GM03348 (cell line): ENCODE data around the gene ACAN.

Source experiments
- DNase-seq: peaks from one replicate; pipeline ENCODE4 v3.0.0; 2012; ENCODE audit warnings: low spot score

Gene ACAN

DNA sequence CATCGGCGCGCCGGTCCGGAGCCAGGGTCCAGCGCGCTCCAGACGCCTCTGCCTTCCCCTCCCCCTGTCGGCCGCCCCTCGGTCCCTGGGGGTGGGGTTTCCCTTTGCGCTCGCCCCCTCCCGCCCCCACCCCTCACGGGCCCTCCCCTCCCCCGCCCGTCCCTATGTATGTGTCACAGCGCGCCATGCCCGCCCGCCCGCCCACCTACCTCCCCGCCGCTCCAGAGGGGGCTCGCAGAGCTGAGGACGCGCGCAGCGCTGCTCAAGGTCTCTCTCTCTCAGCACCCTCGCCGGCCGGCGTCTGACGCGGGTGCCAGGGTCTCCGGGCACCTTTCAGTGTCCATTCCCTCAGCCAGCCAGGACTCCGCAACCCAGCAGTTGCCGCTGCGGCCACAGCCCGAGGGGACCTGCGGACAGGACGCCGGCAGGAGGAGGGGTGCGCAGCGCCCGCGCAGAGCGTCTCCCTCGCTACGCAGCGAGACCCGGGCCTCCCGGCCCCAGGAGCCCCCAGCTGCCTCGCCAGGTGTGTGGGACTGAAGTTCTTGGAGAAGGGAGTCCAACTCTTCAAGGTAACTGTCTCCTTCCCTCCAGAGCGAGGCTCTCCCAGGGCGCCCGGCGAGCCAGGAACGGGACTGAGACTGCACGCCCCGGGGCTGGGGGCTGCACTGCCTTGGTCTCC is at the start of gene ACAN:
Gene ACAN (plus strand): TSS at position 196 of the 679 bp plus-strand sequence. CDS start 32,771 bp downstream, outside the sequence.
- no peak for DNase-seq

DNA sequence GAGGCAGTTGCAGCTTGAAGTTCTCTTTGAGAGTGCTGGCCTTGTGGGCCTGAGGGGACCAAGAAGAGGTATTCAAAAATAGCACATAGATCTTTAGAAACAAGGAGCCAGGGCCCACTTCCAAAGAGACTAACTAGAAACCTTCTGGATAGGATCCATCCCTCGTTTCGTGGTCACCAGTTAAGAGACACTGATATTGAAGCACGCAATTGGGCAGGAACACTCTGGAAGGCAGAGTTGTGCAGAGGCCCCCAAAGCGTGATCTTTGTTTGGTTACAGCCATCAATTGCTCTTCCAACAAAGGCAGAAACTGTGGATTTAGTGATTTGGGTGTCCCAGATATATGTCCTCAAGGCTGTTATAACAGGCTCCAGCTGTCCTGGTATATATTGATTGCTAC is 46.7 kb upstream of the ACAN start:
- DNase-seq: no peak

DNA sequence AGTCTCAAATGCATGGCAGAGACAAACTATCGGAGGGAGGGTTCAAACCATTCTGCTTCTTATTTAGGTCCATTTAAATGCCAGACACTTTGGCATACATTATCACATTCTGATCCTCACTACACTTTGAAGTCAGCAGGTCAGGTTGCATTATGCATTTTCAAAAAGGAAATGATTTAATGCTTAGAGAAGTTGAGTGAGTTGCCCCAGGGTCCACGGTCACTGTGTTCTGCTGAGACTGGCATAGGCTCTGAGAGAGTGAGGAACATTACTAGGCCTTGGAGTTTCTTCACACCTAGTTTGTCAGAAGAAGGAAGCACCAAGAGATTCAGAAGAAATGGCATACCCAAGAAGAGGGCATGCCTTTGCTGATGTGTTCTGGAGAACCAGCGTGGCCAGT is 46.3 kb upstream of the ACAN start:
- DNase-seq: no peak

DNA sequence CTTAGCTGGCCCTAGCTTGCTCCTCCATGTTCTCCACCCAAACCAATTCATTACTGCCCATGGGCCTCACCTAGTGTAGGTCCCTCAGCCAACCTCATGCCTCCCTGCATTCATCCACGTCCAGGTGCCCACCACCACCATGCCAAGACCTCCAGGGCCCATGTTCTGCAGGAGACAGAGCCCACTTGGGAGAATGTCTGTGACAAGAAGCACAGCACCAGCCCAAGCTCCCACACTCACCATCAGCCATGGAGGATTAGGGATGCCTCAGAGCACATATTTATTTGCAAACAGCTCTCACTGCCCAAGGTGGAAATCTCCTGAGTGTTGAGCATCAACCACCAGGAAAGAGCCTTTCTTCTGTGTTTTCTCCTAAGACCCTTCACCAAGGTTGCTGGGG is 43.4 kb upstream of the ACAN start:
- DNase-seq: no peak

DNA sequence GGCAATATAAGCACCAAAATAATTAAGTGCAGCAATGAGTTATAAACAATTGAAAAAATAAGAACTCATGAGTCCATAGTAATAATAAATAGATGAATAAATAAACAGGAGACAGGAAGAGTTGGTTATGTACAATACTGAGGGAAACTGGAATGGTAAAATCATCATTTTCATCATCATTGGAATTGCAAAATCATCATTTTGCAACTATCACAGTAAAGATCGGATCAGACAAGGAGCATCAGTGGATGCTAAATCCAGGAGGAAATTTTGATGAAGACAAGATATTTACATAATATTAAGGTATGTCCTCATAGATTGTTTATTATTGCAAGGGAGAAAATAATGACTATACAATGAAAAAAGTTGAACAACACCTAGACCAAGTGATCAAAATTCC is 38.8 kb upstream of the ACAN start:
- DNase-seq: no peak

DNA sequence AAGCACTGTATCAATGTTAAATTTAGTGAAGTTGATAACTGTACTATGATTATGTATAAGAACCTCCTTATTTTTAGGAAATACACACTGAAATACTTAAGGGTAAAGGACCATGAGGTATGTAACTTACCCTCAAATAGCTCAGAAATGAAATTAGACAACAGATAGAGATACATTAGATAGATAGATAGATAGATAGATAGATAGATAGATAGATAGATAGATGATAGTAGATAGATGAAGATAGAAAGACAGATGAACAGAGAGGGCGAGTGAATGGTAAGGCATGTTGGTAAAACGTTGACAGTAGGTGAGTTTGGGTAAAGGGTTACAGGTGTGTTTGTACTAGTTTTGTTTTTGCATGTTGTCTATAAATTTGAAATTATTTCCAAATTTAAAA is 38.0 kb upstream of the ACAN start:
- no peak for DNase-seq

DNA sequence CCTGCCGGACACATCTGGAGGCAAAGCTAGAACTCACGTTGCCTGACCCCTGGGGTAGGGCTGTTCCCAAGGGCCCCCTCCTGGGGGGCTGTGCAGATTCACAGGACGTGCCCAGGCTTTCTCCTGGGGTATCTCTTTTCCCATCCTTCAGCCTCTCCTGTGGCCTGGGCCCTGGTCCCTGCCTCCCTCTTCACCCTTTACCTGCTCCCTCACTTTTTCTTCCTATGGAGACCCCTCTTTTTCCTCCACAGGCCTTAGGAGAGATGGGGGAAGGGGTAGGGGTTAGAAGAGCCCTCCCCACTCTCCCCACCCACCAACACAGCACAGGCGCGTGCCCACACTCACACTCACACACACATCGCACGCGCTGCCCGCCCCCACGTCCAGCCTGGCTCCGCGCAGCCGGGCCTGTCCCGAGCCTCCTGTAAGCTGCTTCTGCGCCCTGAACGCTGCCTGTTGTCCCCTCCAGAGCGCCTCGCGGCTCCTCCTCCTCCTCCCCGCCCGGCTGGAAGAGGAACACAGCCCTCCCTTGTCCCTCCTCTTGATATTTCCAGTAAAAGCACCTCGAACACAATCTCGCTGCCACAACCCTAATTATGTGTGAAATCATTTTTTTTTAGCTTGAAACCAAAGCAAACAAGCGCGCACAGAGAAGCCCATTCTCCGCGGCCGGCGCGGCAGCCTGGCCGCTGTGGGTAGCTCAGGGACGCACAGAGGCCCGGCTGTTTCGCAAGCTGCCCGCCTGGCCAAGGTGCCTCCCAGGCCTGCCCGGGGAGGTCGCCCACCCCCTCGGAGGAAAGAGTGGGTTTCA is 33.9 kb upstream of the ACAN start:
- peak; percentile 46 for DNase-seq

DNA sequence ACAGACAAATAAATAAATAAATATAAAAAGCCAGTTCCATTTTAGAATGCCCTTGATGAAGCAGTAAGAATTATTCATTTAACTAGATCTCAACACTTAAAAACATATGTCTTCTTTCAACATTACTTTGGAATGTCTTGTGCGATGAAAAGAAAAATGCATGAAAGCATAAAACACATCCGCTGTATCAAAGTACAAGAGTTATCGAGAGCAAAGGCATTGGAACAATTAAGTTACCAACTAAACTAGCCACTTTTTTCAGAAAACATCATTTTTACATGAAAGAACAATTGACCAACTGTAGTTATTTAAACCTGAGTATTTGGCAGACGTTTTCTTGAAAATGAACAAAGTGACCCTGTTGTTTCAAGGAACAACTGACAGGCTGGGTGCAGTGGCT is 27.5 kb upstream of the ACAN start:
- no peak for DNase-seq

DNA sequence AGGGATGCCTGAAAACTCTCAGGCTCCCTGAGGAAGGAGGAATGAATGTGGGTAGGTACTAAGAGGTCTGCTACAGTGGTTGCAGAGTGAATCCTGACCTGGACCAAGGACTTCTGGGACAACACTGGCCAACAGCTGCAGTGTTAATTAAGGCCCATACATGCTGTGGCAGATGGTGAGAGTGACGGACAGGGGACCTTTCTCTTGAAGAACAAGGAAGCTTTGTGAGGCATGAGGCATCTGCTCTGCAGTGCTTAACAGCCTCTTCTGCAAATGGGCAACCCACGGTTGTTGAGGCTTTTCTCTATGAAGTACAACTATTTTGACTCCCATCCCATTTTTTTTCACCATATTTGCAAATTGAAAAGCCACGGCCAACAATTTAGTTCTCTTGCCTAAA is 26.6 kb upstream of the ACAN start:
- DNase-seq: no peak

DNA sequence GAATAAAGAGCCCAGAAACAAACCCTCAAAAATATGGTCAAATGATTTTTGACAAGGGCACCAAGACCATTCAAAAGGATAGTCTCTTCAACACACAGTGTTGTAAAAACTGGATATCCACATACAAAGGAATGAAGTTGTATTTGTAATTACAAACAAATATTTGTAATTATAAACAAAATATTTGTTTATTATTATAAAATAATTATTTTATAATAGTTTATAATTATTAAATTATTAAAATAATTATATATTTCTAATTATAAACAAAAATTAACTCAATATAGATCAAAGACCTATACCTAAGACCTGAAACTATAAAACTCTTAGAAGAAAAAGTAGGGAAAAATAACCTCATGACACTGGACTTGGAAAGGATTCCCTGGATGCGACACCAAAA is 23.3 kb upstream of the ACAN start:
- no peak for DNase-seq

DNA sequence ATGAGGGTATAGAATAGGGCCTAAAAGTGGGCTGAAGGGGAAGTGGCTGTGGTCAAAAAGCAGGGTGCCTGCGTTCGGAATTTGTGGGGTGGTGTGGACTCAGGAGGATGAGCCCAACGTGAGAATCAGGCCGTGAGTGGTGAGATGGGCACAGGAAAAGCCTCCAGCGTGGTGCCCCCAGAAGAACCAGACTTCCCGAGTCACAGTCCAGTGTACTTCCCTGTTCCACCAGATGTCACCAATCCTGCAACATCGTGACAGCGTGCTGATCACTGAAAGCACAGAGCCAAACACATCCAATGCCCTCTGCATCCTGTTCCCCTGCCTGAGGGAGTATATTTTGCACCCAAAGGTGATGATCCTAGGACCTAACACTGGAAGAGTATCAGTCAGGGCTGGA is 20.8 kb upstream of the ACAN start:
- DNase-seq: no peak

DNA sequence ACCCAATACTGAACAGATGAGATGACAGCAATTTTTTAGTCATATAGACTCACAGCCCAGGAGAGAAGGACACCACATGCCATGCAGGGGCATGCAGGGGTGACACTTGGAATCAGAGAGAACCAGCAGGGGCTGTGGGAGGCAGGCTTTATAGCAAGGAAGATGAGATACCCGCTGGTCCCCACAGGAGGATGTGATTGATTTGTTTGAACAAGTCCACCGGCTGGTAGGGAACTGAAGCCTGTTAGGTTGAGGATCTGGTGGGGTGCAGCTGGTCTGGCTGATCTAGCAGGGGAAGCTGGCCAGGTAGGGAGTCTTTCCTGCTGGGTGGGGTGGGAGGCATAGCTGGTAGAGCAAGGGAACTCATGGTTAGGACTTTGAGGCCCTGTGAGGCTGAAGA is 18.0 kb upstream of the ACAN start:
- no peak for DNase-seq

DNA sequence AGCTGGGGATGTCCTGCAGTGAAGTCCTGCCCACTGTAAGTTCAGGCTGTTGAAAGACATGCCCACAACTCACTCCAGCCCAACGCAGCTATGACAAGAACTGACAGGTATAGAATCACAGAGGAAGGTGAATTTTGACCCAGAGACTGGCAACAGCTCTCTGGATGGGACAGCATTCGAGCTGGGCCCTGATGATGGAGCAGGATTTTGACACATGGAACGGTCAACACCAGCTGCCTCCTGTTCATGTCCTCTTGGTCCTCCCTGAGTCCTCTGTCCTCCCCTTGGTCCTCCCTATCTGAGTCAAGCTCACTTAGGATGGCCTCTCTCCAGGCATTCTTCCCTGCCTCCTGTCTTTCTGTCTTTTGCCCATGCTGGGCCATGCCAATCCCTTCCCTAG is 15.2 kb upstream of the ACAN start:
- no peak for DNase-seq

DNA sequence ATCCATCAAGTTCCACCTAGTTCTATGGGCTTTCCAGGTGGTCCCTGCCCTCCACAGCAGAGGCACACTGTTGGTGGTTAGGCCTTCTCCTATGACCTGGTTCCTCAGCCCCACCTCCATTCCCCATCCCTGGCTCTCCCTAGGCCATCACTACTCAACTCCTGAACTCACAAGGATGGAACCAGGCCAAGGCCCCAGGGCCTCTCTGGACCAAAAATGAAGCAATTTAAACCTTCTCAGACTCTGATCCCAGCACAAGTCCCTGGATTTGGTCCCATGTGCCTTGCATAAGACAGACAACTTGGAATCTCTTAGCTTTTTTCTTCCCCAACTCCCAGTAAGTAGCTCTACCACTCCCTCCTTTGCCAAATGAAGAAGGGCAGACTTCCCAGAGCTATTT is 14.4 kb upstream of the ACAN start:
- DNase-seq: no peak

DNA sequence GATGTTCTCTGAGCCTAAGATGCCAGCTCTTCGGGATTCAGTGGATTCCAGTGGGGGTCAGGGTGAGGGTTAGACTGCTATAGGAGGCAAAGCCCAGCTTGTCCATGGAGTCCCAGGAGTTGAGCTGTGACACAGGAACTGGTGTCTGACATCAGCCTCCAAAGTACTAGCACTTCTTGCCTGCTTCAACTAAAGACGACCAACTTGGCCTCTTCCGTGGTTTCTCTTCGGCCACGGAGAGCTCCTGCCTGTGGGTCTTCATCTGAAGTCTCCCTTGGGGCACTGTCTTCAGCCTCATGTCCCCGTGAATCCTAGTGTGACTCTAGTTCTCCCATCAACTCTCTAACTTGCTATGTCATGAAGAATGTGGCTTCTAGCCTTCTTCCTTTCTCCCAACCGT is 12.8 kb upstream of the ACAN start:
- no peak for DNase-seq

DNA sequence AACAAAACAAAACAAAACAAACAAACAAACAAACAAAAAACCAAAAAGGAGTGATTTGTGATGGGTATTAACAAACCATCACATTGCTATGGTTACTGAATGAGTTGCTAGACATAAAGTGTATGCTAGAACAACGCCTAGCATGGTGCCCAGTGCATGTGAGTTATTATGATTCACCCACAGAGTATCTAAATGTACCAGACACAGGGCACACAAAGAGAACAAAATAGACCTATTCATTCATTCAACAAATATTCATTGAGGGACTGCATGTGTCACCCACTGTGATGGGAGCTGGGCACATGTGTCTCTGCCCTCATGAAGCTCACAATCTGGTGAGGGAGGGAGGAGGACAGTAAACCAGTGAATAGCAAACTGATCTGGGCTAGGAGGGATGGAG is 11.6 kb upstream of the ACAN start:
- no peak for DNase-seq

DNA sequence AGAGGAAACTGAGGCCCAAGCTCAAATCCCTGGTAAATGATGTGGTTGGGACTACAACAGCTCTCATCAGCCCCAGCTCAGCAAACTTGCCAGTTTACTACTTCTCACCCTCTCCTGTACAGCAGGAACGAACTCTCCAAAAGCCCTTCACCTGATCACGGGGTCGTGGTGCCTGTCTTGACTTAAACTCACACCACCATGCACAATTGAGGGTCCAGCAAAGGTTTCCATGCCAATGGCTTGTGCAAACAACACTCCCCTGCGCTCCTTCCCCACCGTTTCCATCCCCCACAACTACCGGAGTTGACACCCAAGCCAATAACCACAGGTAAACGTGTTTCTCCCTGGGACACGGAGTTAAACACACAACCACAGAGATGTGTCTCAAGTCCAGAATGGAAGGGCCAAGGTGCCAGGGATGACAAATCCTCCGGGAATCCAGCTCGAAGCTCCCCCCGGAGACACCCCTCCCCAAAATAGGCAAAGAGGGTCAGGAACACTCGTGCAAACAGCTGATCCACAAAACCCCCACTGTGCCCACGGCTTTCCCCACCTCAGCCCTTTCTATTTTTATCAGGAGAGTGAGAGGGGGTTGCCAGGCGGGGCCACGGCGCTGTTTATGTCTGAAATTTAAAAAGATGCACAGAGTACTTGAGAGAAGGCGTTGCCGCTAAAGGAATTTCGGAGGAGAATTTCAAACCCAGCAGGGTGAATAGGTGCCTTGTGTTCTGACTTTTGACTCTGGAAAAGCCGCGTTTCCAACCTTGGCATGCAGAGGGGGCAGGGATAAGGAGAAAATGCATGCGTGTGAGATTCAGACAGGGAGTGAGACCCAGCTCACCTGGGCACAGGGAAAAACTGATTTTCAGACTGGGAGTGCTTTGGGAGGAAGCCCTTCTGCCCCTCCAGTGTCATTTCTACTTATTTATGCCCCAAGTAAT is 10.6 kb upstream of the ACAN start:
- DNase-seq: no peak

DNA sequence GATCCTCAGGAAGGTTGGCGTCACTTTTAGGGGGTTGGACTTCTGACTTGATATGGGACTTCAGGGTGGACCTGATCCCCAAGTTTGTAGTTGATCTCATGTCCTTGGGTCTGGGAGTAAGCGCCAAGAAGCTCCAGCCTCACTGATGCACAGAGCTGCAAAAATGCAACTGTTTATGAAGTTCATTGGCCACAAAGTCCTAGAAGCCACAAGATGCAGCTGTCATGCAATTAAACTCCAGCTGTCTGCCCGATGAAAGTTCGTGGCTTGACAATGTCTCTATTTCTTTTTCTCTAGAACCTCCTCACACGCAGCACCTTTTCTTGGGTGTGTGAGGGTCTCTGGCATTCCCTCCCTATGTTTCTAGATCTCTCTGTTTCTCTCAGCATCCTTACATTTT is 9.2 kb upstream of the ACAN start:
- DNase-seq: no peak

DNA sequence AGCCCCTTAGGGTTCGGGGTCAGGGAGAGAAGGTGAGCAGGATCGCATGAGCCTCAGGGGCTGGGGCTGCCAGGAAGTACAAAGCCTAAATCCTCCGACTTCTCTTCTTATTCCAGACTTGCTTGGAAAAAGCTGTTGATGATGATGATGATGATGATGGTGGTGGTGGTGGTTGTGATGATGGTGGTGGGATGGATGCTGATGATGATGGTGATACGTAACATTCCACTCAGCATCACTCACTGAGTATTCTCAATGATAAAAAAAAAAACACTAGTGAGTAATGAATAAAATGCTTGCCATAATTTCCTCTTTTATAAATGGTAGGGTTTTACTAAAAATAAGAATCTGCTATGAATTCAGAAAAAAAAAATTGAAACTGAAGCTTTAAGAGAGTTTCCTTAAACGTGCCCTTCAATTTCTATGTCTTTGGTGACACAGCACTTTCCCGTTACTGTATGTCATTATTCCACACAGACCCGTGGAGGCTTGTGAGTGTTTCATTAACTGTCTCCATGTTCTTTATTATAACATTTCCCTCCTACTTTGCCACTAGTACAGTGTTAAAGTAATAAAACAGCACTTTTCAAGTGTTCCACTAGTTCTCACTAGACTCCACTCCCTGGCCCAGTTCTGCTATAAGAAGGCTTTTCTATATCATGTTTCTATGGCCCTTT is 5.4 kb upstream of the ACAN start:
- no peak for DNase-seq

DNA sequence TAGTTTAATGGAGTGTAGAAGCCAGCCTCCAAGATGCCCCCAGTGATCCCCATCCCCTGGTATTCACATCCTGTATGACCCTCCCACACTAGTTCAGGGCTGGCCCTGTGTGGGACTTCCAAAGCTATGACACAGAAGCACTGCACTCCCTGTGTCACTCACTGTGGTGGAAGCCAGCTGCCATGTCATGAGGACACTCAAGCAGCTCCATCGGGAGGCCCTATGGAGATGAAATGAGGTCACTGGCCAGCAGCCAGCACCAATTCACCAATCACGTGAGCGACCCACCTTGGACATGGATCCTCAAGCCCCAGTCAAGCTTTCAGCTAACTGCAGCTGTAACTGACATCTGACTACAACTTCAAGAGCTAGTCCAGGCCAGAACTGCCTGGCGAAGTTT is 3.9 kb upstream of the ACAN start:
- DNase-seq: no peak

DNA sequence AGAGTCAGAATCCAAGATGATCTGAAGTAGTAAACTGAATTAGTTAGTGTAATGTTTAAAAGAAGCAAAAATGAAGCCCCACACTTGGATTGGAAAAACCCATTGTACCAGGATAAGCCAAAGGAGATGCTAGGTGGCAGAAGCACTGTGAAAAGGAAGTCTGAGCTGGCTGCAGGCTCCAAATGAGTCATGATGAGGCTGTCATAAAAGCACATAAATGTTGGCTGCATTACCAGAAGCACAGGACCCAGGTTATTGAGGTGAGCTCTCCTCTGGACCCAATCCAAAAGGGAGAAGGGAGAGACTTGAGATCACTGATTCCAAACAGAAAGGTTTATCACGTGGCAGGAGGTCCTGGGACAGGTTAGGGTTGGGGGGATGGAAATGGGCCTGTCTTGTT is 3.2 kb upstream of the ACAN start:
- DNase-seq: peak; percentile 31

DNA sequence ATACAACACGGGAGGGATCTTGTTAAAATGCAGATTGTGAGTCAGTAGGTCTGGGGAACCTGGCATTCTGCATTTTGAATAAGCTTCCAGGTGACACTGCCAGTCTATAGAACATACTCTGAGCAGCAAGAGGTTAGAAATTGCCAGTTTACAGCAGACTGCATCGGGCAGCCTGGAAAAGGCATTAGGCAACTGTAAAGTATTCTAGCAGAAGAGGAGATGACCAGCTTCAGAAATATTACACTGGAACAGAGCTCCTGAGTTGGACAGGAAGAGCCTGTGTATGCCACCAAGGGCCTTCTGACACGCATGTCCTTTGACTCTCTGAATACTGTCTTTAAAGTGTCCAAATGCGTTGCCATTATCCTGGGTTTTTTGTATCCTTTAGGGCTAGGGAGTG is 2.5 kb upstream of the ACAN start:
- no peak for DNase-seq
